T-helper 2 cell treated with Interferon-gamma antibody and Interleukin-4, amounts not matched to agents 100 ng/mL and 5 ng/mL, for 36 hours (primary cell): ENCODE data around the gene UGT1A3. TPM values are rescaled to one million over a fixed set of nuclear protein-coding genes. Genes with fewer than 3 reads are reported as not detected.

Experiments used
- intact Hi-C: fragments of 100-400 bp; cut with micrococcal nuclease; formaldehyde crosslinking; loops from one replicate; pipeline ENCODE4 v1.15.1; 2023
- total RNA-seq: library from RNA; stranded (reverse); gene quantifications from 2 replicates; pipeline ENCODE4 v1.2.3, GENCODE V29; 2022

Gene UGT1A3
- total RNA-seq, 1 donor from 2014 or later = not detected

DNA sequence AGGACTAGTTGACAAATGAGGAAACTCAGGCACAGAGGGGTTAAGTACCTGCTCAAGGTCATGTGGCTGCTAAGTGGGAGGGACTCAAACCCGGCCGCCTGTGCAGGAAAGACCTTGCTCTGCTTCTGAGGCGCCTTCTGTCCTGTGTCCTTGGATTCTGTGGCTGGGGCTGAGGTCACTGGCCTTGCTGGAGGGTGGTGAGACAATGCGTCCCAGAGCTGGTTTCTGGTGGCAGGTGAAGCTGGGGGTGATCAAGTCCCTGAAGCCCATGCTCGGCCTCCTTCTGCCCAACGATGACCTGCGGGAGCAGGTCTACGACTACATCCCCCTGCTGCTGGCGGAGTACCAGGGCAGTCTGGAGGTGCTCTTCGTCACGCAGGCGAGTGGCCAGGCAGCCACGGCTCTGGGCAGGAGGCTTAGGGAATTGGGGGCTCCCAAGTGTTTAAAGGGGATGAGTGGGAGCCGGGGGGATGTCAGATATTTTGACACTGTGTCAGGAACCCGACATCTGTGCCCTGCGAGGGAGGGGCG is 65.4 kb downstream of the UGT1A3 start:
- intact Hi-C loops = no loop called here

DNA sequence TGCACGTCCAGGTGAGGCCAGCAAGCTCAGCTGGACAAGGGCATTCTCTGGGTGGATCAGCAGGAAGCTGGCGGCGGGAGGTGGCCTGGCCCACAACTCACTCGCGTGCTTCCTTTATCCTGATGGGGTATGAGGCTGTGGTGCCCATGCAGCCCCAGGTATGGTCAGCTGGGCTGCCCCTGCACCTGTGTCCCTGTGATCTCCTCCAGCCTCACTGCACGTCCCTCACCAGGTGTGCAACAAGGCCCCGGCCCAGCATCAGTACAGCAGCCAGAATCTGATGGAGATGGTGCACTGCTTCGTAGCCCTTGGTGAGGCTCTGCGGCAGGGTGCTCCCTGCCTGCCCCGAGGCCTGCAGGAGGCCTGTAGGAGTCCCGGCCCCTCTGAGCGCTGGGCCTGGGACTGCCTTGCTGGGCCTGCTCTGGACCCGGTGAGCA is 66.9 kb downstream of the UGT1A3 start:
- intact Hi-C loops = no loop called here

DNA sequence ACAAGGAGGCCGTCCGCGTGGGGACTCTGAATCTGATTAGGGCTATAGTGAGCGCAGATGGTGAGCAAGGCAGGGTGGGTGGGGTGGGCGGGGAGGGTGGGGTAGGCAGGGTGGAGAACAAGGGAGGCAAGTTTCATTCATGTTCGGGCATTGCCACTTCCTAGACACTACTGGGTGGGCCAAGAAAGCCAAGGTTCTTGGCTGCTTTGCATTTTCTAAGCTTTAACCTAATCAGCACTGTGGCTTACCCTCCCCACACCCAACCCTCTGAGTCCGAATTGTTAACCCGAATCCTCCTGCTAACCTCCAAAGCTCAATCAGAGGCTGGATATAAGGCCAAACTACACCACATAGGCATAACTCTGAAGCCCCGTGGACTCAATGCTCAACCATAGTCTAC is 67.4 kb downstream of the UGT1A3 start:
- intact Hi-C loops = no loop called here

DNA sequence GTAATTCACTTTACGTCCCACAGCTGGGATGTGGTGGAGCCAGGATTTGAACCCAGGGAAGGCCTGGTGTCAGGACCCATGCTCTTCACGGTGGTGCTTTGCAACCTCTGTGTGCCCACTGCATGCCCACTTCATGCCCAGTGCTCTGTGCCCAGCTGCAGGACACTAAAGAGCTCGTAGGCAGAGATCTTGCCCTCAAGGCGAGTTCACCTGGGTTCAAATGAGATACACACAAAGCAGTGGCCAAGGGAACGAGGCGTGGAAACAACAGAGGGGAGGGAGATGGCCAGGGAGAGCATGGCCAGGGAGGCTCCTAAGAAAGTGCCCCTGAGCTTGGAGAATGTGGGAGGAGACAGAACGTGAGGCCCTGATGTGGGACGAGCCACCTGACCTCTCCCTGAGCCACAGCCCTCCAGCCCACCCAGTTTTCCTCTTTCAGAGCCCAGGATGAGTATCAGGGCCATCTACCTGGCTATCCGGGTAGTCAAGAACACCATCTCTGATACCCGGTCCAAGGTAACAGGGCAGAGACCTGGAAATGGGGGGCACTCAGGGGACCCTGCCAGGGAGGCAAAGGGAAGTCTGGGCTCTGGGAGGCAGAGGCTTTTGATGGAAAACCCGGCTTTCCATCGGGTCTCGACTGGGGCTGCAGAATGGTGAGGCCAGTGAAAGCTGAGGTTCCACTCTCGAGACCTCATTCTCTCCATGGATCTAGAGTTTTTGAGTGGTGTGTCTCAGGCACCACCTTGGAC is 69.7 kb downstream of the UGT1A3 start:
- intact Hi-C loops = no loop called here

DNA sequence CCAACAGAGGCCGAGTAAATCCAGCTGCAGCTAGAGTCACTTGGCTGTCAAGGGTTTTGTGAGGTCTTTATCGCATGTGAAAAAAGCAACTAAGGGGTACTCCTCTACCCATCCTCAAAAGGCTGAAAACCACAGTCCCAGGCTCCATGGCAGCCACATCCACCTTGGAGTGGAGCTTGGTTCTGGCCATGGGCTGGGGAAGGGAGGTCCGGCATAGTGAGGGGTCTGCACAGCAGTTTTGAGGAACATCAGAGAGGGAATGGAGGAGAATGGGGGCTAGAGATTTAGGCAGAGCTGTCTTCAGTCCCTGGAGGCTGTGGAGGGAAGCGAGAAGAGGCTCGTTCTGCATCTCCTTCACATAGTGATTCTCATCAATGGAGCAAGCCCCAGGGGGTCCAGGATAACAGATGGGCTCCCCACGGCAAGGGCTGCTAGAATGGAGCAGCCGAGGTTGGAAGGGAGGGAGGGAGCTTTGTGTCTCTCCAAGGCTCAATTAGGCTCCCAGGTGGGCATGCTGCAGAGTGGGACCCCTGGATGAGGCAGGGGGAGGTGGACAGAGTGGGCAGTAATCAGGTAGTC is 70.3 kb downstream of the UGT1A3 start:
- intact Hi-C loops = no loop called here

DNA sequence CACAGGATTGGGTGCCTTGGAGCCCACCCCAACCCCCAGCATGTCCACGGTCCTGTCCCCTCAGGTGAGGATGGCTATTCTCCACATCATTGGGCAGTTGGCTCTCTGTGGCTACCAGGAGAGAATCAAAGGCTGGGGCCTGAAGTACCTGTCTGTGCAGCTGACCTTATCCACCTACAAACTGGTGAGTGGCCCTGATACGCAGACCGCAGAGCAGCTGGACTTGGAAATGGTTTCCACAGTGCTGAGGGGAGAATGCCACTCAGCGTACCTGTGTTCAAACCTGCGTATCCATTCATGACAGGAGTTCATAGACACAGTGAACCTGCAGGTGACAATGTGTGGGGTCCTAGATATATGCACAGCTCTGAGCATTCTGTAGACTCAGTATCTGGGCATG is 70.9 kb downstream of the UGT1A3 start:
- intact Hi-C loops = no loop called here

DNA sequence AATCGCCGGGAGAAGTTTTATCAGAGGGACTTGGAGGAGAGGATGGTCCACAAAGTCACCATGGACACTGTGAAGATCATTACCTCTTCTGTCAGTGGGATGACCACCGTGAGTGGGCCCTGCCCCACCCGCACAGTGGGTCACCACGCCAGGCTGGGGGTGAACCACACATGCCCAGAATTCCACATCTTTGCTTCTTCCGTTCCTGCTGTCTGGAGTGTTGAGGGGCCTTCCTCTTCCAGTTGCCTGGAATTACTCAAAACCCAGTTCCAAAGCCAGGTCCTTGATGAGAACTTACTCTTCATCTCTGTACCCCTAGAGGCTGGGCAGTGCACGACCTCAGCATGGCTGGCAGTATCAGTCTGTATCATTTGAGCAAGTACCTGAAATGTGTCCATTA is 71.4 kb downstream of the UGT1A3 start:
- intact Hi-C loops = no loop called here

DNA sequence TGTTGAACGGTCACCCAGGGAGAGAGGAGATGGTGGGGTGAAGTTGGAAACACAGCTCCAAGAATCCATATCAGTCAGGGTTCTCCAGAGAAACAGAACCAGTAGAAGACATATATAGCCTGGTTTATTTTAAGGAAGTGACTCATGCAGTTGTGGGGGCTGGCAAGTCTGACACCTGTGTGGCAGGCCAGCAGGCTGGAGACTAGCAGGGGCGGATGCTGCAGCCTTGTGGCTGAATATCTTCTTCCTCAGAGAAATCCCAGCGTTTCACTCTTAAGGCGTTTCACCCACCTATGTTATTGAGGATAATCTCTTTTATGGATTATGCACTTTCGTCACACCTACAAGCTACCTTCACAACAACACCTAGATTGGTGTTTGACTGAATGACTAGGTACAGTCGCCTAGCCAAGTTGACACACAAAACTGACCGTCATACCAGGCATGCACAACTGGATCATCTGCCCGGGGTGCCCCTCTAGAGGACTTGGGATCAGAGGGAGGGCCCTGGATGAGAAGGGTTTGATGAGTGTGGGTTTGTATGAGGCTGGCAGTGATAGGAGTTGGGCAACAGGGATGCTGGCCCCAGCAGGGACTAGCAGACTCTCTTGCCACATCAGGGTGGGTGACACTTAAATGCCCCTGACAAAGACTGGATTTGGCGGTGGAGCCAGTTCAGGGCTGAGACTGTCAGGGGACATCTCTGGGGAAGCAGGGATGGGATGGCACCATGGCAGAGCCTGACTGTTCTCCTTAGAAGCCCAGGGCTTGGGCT is 72.7 kb downstream of the UGT1A3 start:
- intact Hi-C loops = no loop called here

- intact Hi-C loops = no loop called here
Observed at GRCh38 chr2:233802132-233802815, 73.4 kb downstream of the UGT1A3 start.

- intact Hi-C loops = no loop called here
Observed at GRCh38 chr2:233803292-233803911, 74.6 kb downstream of the UGT1A3 start.

GRCh38 chr2:233803994-233804393 is 75.2 kb downstream of the UGT1A3 start:
- intact Hi-C loops = no loop called here

DNA sequence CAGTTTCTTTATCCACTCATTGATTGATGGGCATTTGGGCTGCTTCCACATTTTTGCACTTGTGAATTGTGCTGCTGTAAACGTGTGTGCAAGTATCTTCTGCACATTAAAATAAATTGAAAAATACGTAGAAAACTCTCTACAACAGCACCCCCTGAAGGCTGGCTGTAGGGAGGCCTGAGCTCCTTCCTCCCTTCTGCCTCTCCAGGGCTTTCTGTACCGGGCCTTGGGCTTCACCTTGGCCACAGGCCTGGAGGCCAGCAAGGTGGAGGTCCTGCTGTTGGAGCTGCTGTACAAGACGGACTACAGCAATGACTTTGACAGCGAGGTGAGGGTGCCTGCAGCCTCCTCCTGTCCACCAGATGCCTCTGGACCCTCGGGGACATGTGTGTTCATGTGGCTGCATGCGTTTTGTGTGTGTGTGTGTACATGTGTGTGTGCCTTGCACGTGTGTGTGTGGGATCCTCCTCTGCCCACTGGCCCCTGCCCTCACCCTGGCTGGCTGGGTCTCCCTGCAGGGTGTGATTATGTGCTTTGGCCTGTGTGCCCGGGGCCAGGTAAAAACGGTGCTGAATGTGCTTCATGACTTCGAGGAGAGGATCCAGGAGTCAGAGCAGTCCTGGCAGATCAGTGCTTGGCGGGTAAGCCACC is 78.5 kb downstream of the UGT1A3 start:
- intact Hi-C loops = no loop called here

- intact Hi-C loops = no loop called here
Observed at GRCh38 chr2:233807966-233808935, 79.4 kb downstream of the UGT1A3 start.

GRCh38 chr2:233810385-233810784 is 81.5 kb downstream of the UGT1A3 start:
- intact Hi-C loops = no loop called here

GRCh38 chr2:233811087-233811486 is 82.2 kb downstream of the UGT1A3 start:
- intact Hi-C loops = no loop called here

GRCh38 chr2:233811732-233812131 is 82.9 kb downstream of the UGT1A3 start:
- intact Hi-C loops = no loop called here

DNA sequence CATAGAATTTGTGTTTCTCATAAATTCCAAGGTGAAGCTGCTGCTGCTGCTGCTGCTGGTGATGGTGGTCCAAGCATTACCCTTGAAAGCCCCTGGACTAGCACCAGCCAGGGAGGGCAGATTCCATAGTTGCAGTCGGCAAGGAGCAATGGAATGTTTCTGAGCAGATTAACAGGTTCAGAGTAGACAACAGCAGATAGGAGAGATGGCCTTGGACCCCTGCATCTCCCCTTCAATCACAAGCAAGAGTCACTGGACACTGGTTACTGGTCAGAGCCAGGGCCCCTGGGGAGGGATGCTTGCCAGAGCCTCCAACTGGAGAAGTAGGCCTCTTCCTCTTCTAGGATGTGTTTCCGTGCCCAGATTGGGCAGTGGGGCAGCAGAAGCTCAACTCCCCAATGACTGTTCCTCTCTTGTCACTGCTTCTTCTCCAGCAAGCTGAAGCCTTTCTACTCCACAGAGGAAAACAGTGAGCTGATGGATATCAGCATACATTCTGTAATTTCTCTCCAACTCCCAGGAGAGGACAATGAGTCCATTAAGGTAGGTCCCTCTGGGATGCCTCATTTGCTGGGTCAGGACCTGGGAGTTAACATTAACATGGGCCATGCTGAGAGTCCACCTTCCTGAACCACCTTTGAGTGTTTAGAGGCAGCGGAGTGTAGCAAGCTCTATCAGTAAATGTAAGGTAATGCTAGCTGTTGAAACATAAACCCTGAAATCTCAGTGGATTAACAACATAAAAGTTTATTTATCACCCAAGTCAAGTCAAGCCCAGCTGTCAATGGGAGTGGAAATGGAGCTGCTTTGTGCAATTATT is 84.6 kb downstream of the UGT1A3 start:
- intact Hi-C loops = no loop called here

GRCh38 chr2:233814056-233814835 is 85.4 kb downstream of the UGT1A3 start:
- intact Hi-C loops = no loop called here
